Nephron (organoid): ENCODE measurements around the gene ZNF329.
A peak's percentile ranks its signal among the peaks of the same experiment; 100 is the strongest.

Source experiments
- H3K27ac Mint-ChIP-seq, 3 experiments: 2 replicates each; pipeline ENCODE4 v1.8.0; 2020; ENCODE audit warnings: mixed read lengths in 3 of 3, mild to moderate bottlenecking in 2 of 3, moderate library complexity in 1 of 3
- H3K27me3 Mint-ChIP-seq: 2 replicates; pipeline ENCODE4 v1.8.0; 2021; ENCODE audit warnings: low read depth, mild to moderate bottlenecking, moderate library complexity, mixed read lengths
- H3K36me3 Mint-ChIP-seq: 2 replicates; pipeline ENCODE4 v1.8.0; 2020; ENCODE audit warnings: low read depth, mixed read lengths
- H3K4me1 Mint-ChIP-seq: 2 replicates; pipeline ENCODE4 v1.8.0; 2020; ENCODE audit warnings: mixed read lengths
- H3K4me3 Mint-ChIP-seq, 3 experiments: 2 replicates each; pipeline ENCODE4 v1.8.0; 2020; ENCODE audit warnings: mild to moderate bottlenecking in 3 of 3, mixed read lengths in 3 of 3, moderate library complexity in 2 of 3
- H3K9me3 Mint-ChIP-seq: 2 replicates; pipeline ENCODE4 v1.8.0; 2020; ENCODE audit warnings: mixed read lengths
- TF ChIP-seq, protein P1 (sequence below), 3 experiments: fragments of 200-600 bp; sonication (generic); IDR thresholded peaks; one replicate each; pipeline ENCODE4 v1.5.0; 2021; ENCODE audit warnings: antibody characterized with exemption in 3 of 3; ENCODE audit not compliant: unreplicated experiment in 3 of 3

The ZNF329 gene

DNA sequence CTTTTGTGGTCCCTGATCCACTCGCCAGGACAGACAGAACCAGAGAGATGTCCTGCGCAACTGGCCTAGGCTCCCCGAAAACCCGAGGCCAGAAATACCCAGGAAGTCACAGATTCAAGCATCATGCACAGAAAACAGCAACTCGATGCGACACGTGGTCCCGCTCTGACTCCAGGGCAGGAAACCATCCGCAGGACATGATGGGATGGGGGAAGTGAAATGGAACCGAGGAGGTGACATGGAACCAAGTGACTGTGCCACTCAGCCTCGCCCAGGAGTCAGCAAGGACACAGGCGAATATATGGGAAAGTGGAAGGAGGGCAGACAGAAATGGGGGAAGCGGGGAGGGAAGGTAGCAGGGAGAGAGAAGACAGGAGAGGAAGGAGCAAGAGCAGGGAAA, 53.7 kb downstream of the ZNF329 start:
- Mint-ChIP-seq H3K27me3 (no peaks in the 10 kb centered on the region), H3K27ac (peak overlapping the region in 2 of 3 experiments; percentile 70 to 77), H3K4me1 (peaks cover 6% of the 10 kb centered on the region), H3K4me3 (peak overlapping the region; percentile 86 to 92 (median 87)), H3K9me3 (peaks cover 42% of the 10 kb centered on the region), H3K36me3 (peaks cover 56% of the 10 kb centered on the region)
- TF ChIP-seq, protein P1, sequence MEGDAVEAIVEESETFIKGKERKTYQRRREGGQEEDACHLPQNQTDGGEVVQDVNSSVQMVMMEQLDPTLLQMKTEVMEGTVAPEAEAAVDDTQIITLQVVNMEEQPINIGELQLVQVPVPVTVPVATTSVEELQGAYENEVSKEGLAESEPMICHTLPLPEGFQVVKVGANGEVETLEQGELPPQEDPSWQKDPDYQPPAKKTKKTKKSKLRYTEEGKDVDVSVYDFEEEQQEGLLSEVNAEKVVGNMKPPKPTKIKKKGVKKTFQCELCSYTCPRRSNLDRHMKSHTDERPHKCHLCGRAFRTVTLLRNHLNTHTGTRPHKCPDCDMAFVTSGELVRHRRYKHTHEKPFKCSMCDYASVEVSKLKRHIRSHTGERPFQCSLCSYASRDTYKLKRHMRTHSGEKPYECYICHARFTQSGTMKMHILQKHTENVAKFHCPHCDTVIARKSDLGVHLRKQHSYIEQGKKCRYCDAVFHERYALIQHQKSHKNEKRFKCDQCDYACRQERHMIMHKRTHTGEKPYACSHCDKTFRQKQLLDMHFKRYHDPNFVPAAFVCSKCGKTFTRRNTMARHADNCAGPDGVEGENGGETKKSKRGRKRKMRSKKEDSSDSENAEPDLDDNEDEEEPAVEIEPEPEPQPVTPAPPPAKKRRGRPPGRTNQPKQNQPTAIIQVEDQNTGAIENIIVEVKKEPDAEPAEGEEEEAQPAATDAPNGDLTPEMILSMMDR (IDR thresholded peaks at IDR 0.05; ENCODE audit: unreplicated experiment in 3 of 3): no peak

DNA sequence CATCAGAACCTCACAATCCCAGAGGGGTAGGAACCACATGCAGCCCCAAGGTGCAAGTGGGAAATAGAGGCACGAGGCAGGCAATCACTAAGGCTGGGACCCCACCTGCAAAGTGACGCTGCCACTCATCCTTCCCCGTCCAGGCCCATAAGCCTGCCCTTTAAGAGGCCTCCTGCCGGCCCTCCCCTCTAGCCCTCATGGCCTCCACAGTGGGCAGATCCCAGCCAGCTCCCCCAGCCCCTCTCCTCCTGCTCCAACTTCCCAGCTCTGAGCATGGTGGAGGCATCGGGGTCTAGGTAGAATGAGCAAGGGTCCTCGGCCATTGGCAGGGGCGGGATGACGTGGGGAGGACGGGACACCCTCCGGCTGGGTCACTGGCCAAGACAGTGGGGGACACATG, 55.3 kb downstream of the ZNF329 start:
- H3K27ac Mint-ChIP-seq: no peak overlapping the region
- TF ChIP-seq, protein P1 (IDR thresholded peaks at IDR 0.05; ENCODE audit: unreplicated experiment in 3 of 3): no peak
- peaks cover 6% of the 10 kb centered on the region for H3K4me1 Mint-ChIP-seq
- peak overlapping the region in 1 of 3 experiments; percentile 34 for H3K4me3 Mint-ChIP-seq
- peaks cover 70% of the 10 kb centered on the region for H3K36me3 Mint-ChIP-seq
- H3K27me3 Mint-ChIP-seq: no peaks in the 10 kb centered on the region
- H3K9me3 Mint-ChIP-seq: peaks cover 52% of the 10 kb centered on the region

GRCh38 chr19:58093071-58093470, 57.5 kb downstream of the ZNF329 start:
- peaks cover 83% of the 10 kb centered on the region for H3K36me3 Mint-ChIP-seq
- TF ChIP-seq, protein P1 (IDR thresholded peaks at IDR 0.05; ENCODE audit: unreplicated experiment in 3 of 3): no peak
- no peaks in the 10 kb centered on the region for H3K27me3 Mint-ChIP-seq
- H3K27ac Mint-ChIP-seq: no peak overlapping the region
- peaks cover 55% of the 10 kb centered on the region for H3K9me3 Mint-ChIP-seq
- peaks cover under 1% of the 10 kb centered on the region for H3K4me1 Mint-ChIP-seq
- no peak overlapping the region for H3K4me3 Mint-ChIP-seq

DNA sequence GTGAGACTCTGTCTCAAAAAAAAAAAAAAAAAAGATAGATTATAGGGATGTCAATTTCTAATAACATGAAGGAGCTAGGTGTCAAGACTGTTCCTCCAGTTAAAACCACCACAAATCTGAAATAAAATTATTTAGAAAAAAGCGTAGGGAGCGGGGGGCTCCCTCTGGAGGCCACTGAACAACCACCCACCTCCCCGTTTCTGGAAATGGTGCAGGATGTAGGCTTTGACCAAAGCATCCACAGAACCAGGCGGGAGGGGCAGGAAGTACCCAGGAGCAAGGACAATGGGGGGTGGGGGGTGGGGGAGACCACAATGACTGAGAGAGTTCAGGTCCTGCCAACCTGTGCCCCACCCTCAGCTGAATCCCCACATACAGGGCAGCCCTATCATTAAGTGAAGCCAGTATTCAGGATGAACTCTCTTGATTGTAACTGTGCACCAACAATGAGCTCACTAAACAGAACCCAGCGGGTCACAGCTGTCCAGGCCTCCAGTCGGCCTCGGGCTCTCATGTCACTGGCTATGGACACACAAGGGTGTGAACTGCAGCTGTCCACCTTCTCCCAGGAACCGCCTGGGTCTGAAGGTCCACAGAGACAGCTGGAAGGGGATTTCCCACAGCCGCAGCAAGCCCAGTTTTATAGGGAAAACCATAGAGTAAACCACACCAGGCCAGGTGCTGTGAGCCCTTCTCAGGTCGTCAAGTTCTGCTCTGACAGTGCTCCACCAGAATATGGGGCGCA, 59.2 kb downstream of the ZNF329 start:
- Mint-ChIP-seq H3K9me3 (peaks cover 57% of the 10 kb centered on the region), H3K36me3 (peaks cover 92% of the 10 kb centered on the region), H3K27me3 (no peaks in the 10 kb centered on the region), H3K4me1 (no peaks in the 10 kb centered on the region), H3K27ac (no peak overlapping the region), H3K4me3 (peak overlapping the region in 1 of 3 experiments; percentile 66)
- TF ChIP-seq, protein P1 (IDR thresholded peaks at IDR 0.05; ENCODE audit: unreplicated experiment in 3 of 3): no peak

DNA sequence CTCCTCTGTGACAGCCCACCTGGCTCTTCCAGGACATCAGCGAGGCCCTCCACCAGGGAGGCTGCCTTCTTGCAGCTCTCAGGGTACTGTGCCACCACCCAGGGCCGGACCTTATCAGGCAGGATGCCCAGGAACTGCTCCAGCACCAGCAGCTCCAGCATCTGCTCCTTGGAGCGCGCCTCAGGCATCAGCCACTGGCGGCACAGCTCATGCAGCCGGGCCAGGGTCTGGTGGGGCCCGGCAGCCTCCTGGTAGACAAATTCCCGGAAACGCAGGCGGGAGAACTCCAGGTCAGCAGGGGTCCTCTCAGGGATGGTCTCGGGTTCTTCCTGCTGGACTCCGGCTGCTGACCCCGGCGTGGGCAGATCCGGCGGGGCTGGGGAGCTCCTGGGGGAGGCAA, 60.7 kb downstream of the ZNF329 start:
- H3K4me1 Mint-ChIP-seq: no peaks in the 10 kb centered on the region
- TF ChIP-seq, protein P1 (IDR thresholded peaks at IDR 0.05; ENCODE audit: unreplicated experiment in 3 of 3): no peak
- H3K4me3 Mint-ChIP-seq: no peak overlapping the region
- peaks cover 92% of the 10 kb centered on the region for H3K36me3 Mint-ChIP-seq
- H3K27me3 Mint-ChIP-seq: no peaks in the 10 kb centered on the region
- H3K27ac Mint-ChIP-seq: no peak overlapping the region
- H3K9me3 Mint-ChIP-seq: peaks cover 55% of the 10 kb centered on the region

DNA sequence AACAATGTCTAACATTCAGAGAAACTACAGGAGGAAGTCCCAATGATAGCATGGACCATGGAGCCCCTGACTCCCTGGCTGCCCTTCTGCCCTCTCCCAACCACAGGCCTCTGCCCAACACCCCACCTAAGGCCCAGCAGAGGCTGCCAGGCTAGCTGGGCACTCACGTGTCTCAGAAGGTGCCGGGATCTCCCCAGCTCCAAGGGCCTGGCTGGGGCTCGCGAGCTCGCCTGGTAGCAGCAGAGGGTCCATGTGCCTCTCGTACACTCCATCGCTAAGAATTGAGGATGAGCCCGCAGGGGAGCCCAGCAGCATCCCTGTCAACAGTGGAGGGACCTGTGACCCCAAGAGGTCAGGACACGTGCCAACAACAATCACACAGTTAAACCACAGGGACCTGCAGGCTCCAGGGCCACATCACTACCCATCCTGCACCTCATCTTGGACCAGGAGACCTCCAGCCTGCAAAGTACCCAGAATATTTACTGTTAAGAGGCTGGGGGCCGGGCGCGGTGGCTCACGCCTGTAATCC, 62.0 kb downstream of the ZNF329 start:
- Mint-ChIP-seq H3K27ac (no peak overlapping the region), H3K9me3 (peaks cover 57% of the 10 kb centered on the region), H3K4me3 (no peak overlapping the region), H3K27me3 (no peaks in the 10 kb centered on the region), H3K36me3 (peaks cover 94% of the 10 kb centered on the region), H3K4me1 (no peaks in the 10 kb centered on the region)
- TF ChIP-seq, protein P1 (IDR thresholded peaks at IDR 0.05; ENCODE audit: unreplicated experiment in 3 of 3): no peak
